H1 (cell line): ENCODE data around the gene SQOR. TPM values are rescaled to one million over a fixed set of nuclear protein-coding genes. Genes with fewer than 3 reads are reported as not detected.

Experiments used
- CREB1 ChIP-seq: IDR thresholded peaks from 2 replicates; pipeline ENCODE4 v1.6.1; 2012; ENCODE audit warnings: inconsistent platforms
- NANOG ChIP-seq: IDR thresholded peaks from 2 replicates; pipeline ENCODE4 v1.6.1; 2011; ENCODE audit warnings: low read length, low read depth, mild to moderate bottlenecking, inconsistent platforms; ENCODE audit not compliant: insufficient read depth, poor library complexity, severe bottlenecking
- polyA plus RNA-seq, 7 experiments: library from polyadenylated mRNA; depleted of rRNA in 3 of 7; stranded (reverse) in 5 of 7; unstranded in 2 of 7; fragments of >200 nt in 5 of 7; fragments of 200-250 nt in 2 of 7; gene quantifications; 1 replicate in 5 of 7; 2 replicates in 1 of 7; 4 replicates in 1 of 7; pipeline versions ENCODE4 v1.2.1 to v1.2.3, GENCODE V29; 2011 to 2013; ENCODE audit warnings: missing spikeins in 2 of 7, mixed read lengths in 2 of 7
- total RNA-seq: library from RNA; stranded (reverse); fragmentation: NEBNext Ultra II Directional; extraction: Animal tissue kit (Norgen Biotek cat#: 25700); gene quantifications from 2 replicates; pipeline ENCODE4 v1.2.1, GENCODE V29; 2021

SQOR gene
- total and polyA plus RNA-seq, 2 of the 8 experiments (the other 6 are each of a cell fraction or from before 2014, with no cell fraction given) = 0.20 to 0.22 TPM

DNA sequence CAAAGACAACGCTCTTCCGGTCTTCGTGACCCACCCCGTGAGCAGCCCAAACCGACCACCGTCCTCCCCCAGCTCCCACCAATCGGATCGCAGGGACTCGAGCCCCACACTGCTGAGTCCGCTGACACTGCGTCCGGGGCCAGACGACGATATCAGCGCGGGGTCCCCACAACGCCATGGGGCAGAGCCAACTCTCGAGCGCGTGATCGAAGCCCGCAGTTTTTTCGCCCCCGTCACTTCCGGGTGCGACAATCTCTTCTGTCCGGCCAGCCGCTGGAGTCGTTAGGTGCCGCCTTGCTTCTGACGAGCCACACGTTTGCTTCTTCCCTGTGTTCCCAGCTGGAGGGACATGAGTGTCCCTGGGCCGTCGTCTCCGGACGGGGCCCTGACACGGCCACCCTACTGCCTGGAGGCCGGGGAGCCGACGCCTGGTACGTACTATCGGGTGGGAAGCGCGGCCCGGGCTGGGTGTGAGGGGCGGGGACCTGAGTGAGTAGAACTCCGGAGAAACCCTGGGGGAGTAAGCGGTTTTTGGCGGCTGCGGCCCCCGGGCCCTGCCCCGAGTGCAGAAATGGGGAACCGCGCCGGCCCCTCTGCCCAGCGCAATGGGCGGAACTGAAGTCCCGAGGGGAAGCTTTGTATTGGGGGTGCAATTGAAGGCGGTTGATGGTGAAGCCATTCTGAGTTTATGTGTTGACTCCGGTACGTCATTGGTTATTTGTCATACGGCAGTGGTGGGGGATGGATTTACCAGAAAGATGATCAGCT lies 47.5 kb upstream of the SQOR start, which contains the start of gene BLOC1S6 (continued):
- TF ChIP-seq CREB1 (peak; percentile 93), NANOG (peak; percentile 2)
